ENCODE measurements around the gene LYPLA2.

DNA sequence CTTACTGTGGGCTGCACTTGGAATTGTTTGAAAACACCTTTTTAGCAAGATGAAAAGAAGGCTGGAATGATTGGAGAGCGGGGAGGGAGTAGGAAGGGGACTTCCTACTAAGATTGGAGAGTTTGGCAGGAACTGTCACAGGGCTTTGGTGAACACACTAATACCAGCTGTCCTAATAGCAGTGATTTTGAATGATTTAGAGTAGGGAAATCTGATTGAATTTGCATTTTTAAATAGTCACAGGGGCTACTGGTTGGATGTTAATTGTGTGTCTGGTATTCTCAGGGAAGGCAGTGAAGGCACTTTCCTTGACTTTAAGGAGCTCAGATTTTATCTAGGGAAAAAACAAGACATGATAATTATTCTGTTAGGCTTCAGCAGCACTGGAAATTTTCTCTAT is 36.8 kb downstream of the LYPLA2 start:
- TF ChIP-seq, protein P1, sequence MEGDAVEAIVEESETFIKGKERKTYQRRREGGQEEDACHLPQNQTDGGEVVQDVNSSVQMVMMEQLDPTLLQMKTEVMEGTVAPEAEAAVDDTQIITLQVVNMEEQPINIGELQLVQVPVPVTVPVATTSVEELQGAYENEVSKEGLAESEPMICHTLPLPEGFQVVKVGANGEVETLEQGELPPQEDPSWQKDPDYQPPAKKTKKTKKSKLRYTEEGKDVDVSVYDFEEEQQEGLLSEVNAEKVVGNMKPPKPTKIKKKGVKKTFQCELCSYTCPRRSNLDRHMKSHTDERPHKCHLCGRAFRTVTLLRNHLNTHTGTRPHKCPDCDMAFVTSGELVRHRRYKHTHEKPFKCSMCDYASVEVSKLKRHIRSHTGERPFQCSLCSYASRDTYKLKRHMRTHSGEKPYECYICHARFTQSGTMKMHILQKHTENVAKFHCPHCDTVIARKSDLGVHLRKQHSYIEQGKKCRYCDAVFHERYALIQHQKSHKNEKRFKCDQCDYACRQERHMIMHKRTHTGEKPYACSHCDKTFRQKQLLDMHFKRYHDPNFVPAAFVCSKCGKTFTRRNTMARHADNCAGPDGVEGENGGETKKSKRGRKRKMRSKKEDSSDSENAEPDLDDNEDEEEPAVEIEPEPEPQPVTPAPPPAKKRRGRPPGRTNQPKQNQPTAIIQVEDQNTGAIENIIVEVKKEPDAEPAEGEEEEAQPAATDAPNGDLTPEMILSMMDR (IDR thresholded peaks at IDR 0.05; ENCODE audit: insufficient read depth, low read length, poor library complexity, severe bottlenecking) = no peak
- TF ChIP-seq EZH2phosphoT487 (conservative IDR thresholded peaks at IDR 0.05; ENCODE audit: low read length) = no peak
